Muscle of leg (tissue), 11 donors: ENCODE results near the gene NDST1. TPM values are rescaled to one million over a fixed set of nuclear protein-coding genes. Genes with fewer than 3 reads are reported as not detected.

Experiments
- DNase-seq: peaks from one replicate; pipeline ENCODE4 v3.0.0; 2013
- H3K27ac ChIP-seq: one replicate; pipeline ENCODE4 v1.5.1; 2013; ENCODE audit warnings: mild to moderate bottlenecking, low read length, control low read depth
- H3K27me3 ChIP-seq: one replicate; pipeline ENCODE4 v1.6.1; 2013; ENCODE audit warnings: low read length; ENCODE audit not compliant: control insufficient read depth, insufficient read depth
- H3K36me3 ChIP-seq: one replicate; pipeline ENCODE4 v1.6.1; 2013; ENCODE audit warnings: low read length; ENCODE audit not compliant: control insufficient read depth, insufficient read depth
- H3K4me1 ChIP-seq: one replicate; pipeline ENCODE4 v1.6.1; 2013; ENCODE audit warnings: low read length; ENCODE audit not compliant: control insufficient read depth, insufficient read depth
- H3K4me3 ChIP-seq: one replicate; pipeline ENCODE4 v1.5.1; 2013; ENCODE audit warnings: low read length, control low read depth
- H3K9me3 ChIP-seq: replicated peaks from 2 replicates; pipeline ENCODE4 v1.6.1; 2013; ENCODE audit warnings: low read depth, low read length; ENCODE audit not compliant: control insufficient read depth
- WGBS: methylation state at CpG from one replicate; pipeline ENCODE4 v1.1.5; 2013; ENCODE audit warnings: missing lambda C conversion rate; ENCODE audit not compliant: insufficient coverage; 5-methylcytosine and 5-hydroxymethylcytosine counted together
- polyA plus RNA-seq, 8 donors: library from polyadenylated mRNA; unstranded; fragments of 120-200 nt; gene quantifications; one replicate each; pipeline versions ENCODE4 v1.2.1 to v1.2.3, GENCODE V29; 2013; ENCODE audit warnings: inconsistent platforms in 1 of 8, low replicate concordance in 1 of 8; ENCODE audit not compliant: insufficient read length in 8 of 8, insufficient read depth in 1 of 8
- total RNA-seq: library from RNA; stranded (reverse); fragments of 120-200 nt; gene quantifications from one replicate; pipeline ENCODE4 v1.2.4, GENCODE V29; 2013

The NDST1 gene
- total and polyA plus RNA-seq, 9 donors: 24.4 to 71.2 (median 53.1) TPM

- Histone ChIP-seq H3K36me3 (peaks cover 68% of the 10 kb centered on the region), H3K9me3 (no peaks in the 10 kb centered on the region), H3K27ac (no peak overlapping the region), H3K27me3 (peaks cover 2% of the 10 kb centered on the region), H3K4me1 (peaks cover 11% of the 10 kb centered on the region), H3K4me3 (no peak overlapping the region)
- WGBS: 80% methylated on average over 8 of the region's 8 CpGs
- no peak for DNase-seq
Observed at GRCh38 chr5:150554857-150555256, 46.9 kb downstream of the NDST1 start.

- 96% methylated on average over 3 of the region's 3 CpGs for WGBS
Observed at GRCh38 chr5:150556106-150556505, 48.2 kb downstream of the NDST1 start.

GRCh38 chr5:150556859-150557508 is 49.1 kb downstream of the NDST1 start:
- 92% methylated on average over 4 of the region's 7 CpGs for WGBS
- no peak overlapping the region for H3K27ac ChIP-seq
- DNase-seq: no peak
- peaks cover 2% of the 10 kb centered on the region for H3K27me3 ChIP-seq
- no peak overlapping the region for H3K4me3 ChIP-seq
- peaks cover 17% of the 10 kb centered on the region for H3K4me1 ChIP-seq
- no peaks in the 10 kb centered on the region for H3K9me3 ChIP-seq
- H3K36me3 ChIP-seq: peaks cover 48% of the 10 kb centered on the region

More at GRCh38 chr5:150556106-150556505, 48.2 kb downstream of the NDST1 start:
- Histone ChIP-seq H3K4me3 (no peak overlapping the region), H3K27ac (no peak overlapping the region), H3K36me3 (peaks cover 57% of the 10 kb centered on the region), H3K4me1 (peaks cover 15% of the 10 kb centered on the region), H3K27me3 (peaks cover 2% of the 10 kb centered on the region), H3K9me3 (no peaks in the 10 kb centered on the region)
- no peak for DNase-seq

GRCh38 chr5:150557509-150557872 is 49.6 kb downstream of the NDST1 start:
- no peak for DNase-seq
- Histone ChIP-seq H3K27me3 (peaks cover 2% of the 10 kb centered on the region), H3K9me3 (peaks cover 2% of the 10 kb centered on the region), H3K4me1 (peaks cover 17% of the 10 kb centered on the region), H3K36me3 (peaks cover 45% of the 10 kb centered on the region), H3K27ac (no peak overlapping the region), H3K4me3 (no peak overlapping the region)
- 42% methylated on average over 2 of the region's 6 CpGs for WGBS

- WGBS: 71% methylated on average over 1 of the region's 12 CpGs
Observed at GRCh38 chr5:150558088-150558621, 50.2 kb downstream of the NDST1 start.

GRCh38 chr5:150559088-150559487 is 51.2 kb downstream of the NDST1 start:
- Histone ChIP-seq H3K36me3 (peaks cover 29% of the 10 kb centered on the region), H3K27ac (no peak overlapping the region), H3K27me3 (peaks cover 2% of the 10 kb centered on the region), H3K4me1 (peaks cover 17% of the 10 kb centered on the region), H3K9me3 (peaks cover 6% of the 10 kb centered on the region), H3K4me3 (no peak overlapping the region)
- WGBS: 75% methylated on average over 2 of the region's 2 CpGs
- DNase-seq: no peak

More at GRCh38 chr5:150558088-150558621, 50.2 kb downstream of the NDST1 start:
- Histone ChIP-seq H3K27me3 (peaks cover 2% of the 10 kb centered on the region), H3K4me1 (peaks cover 17% of the 10 kb centered on the region), H3K9me3 (peaks cover 6% of the 10 kb centered on the region), H3K27ac (no peak overlapping the region), H3K36me3 (peaks cover 38% of the 10 kb centered on the region), H3K4me3 (no peak overlapping the region)
- DNase-seq: no peak

GRCh38 chr5:150559701-150560100 is 51.8 kb downstream of the NDST1 start:
- peaks cover 2% of the 10 kb centered on the region for H3K27me3 ChIP-seq
- H3K4me3 ChIP-seq: no peak overlapping the region
- peaks cover 24% of the 10 kb centered on the region for H3K36me3 ChIP-seq
- peaks cover 6% of the 10 kb centered on the region for H3K9me3 ChIP-seq
- no CpG with 5 or more reads among the region's 4 CpGs for WGBS
- peaks cover 17% of the 10 kb centered on the region for H3K4me1 ChIP-seq
- DNase-seq: no peak
- H3K27ac ChIP-seq: no peak overlapping the region

GRCh38 chr5:150560401-150561191 is 52.7 kb downstream of the NDST1 start:
- Histone ChIP-seq H3K36me3 (peaks cover 15% of the 10 kb centered on the region), H3K4me1 (peaks cover 17% of the 10 kb centered on the region), H3K9me3 (peaks cover 6% of the 10 kb centered on the region), H3K4me3 (no peak overlapping the region), H3K27me3 (peaks cover 2% of the 10 kb centered on the region), H3K27ac (no peak overlapping the region)
- WGBS: 8% methylated on average over 6 of the region's 11 CpGs
- DNase-seq: peak; percentile 92

GRCh38 chr5:150561192-150561512 is 53.2 kb downstream of the NDST1 start:
- no peak overlapping the region for H3K27ac ChIP-seq
- no CpG with 5 or more reads among the region's 2 CpGs for WGBS
- peaks cover 17% of the 10 kb centered on the region for H3K4me1 ChIP-seq
- peaks cover 6% of the 10 kb centered on the region for H3K9me3 ChIP-seq
- H3K36me3 ChIP-seq: peaks cover 9% of the 10 kb centered on the region
- no peak overlapping the region for H3K4me3 ChIP-seq
- DNase-seq: no peak
- H3K27me3 ChIP-seq: peaks cover 2% of the 10 kb centered on the region

GRCh38 chr5:150561571-150562275 is 53.8 kb downstream of the NDST1 start:
- 80% methylated on average over 1 of the region's 4 CpGs for WGBS
- Histone ChIP-seq H3K4me1 (peaks cover 17% of the 10 kb centered on the region), H3K27ac (no peak overlapping the region), H3K27me3 (peaks cover 2% of the 10 kb centered on the region), H3K9me3 (peaks cover 6% of the 10 kb centered on the region), H3K4me3 (no peak overlapping the region), H3K36me3 (peaks cover 5% of the 10 kb centered on the region)
- DNase-seq: no peak
